ENCODE results near the gene MADD. TPM values are rescaled to one million over a fixed set of nuclear protein-coding genes. Genes with fewer than 3 reads are reported as not detected.

MADD gene
- total and polyA plus RNA-seq, 10 of the 15 experiments (the other 5 are each of a cell fraction or from before 2014, with no cell fraction given) = 0.47 to 35.4 (median 17.6) TPM

DNA sequence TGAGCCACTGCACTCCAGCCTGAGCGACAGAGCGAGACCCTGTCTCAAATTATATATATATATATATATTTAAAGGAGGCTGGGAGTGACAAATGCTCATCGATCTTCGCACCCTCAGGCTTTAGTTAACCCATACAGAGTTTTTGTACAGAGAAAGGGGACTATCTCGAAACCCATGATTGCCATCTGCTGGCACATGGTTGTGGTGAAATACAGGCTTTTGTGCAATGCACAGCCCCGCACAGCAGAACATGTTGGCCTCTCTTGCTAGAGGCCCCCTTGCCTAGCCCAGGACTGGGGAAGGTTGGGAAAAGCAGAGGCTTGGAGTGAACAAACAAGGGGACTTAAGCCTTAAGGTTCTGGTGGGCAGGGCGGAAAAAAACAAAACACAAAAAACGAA, 78.9 kb downstream of the MADD start:
- no TSS peak for BruUV-seq (replicated peaks)
- in situ Hi-C loops (cut with MboI) (no loop called here), intact Hi-C loops (cut with micrococcal nuclease; ENCODE audit: unreplicated experiment) (loop anchor here (5.0 kb wide), 1 partner anchor 172 kb away; the partner anchor contains the start of gene ARFGAP2)
- peak; percentile 66 for ATAC-seq
- H3K4me3 ChIP-seq = no peak overlapping the region
- TF ChIP-seq RAD21 (IDR thresholded peaks at IDR 0.05; ENCODE audit: insufficient read depth, low read depth, low read length) (peak; percentile 55), CHD4 (IDR thresholded peaks at IDR 0.05) (no peak), RFX5 (IDR thresholded peaks at IDR 0.05; ENCODE audit: low read depth, low read length) (no peak), HDAC6 (IDR thresholded peaks at IDR 0.05; ENCODE audit: unreplicated experiment) (no peak), SUZ12 (IDR thresholded peaks at IDR 0.05; ENCODE audit: unreplicated experiment) (no peak), MEF2A (IDR thresholded peaks at IDR 0.05; ENCODE audit: insufficient read depth, low read depth, low read length) (no peak), CEBPB (IDR thresholded peaks at IDR 0.05; ENCODE audit: borderline replicate concordance in 1 of 2, low read depth in 2 of 2, low read length in 2 of 2) (no peak), MXI1 (IDR thresholded peaks at IDR 0.05; ENCODE audit: low read depth, low read length) (no peak), RUNX3 (IDR thresholded peaks at IDR 0.05; ENCODE audit: low read length) (peak; percentile 28; the same call in 1 of the 2 replicates)
- TF ChIP-seq, protein P1, sequence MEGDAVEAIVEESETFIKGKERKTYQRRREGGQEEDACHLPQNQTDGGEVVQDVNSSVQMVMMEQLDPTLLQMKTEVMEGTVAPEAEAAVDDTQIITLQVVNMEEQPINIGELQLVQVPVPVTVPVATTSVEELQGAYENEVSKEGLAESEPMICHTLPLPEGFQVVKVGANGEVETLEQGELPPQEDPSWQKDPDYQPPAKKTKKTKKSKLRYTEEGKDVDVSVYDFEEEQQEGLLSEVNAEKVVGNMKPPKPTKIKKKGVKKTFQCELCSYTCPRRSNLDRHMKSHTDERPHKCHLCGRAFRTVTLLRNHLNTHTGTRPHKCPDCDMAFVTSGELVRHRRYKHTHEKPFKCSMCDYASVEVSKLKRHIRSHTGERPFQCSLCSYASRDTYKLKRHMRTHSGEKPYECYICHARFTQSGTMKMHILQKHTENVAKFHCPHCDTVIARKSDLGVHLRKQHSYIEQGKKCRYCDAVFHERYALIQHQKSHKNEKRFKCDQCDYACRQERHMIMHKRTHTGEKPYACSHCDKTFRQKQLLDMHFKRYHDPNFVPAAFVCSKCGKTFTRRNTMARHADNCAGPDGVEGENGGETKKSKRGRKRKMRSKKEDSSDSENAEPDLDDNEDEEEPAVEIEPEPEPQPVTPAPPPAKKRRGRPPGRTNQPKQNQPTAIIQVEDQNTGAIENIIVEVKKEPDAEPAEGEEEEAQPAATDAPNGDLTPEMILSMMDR (IDR thresholded peaks at IDR 0.05 in 2 of 3, conservative IDR thresholded peaks at IDR 0.05 in 1 of 3; ENCODE audit: control insufficient read depth in 2 of 3, extremely low read depth in 1 of 3, insufficient read depth in 1 of 3, low read depth in 3 of 3, low read length in 3 of 3) = peak; percentile 25 to 36 (median 30); a peak in 3 of 6 replicates
- TF ChIP-seq, protein P2, sequence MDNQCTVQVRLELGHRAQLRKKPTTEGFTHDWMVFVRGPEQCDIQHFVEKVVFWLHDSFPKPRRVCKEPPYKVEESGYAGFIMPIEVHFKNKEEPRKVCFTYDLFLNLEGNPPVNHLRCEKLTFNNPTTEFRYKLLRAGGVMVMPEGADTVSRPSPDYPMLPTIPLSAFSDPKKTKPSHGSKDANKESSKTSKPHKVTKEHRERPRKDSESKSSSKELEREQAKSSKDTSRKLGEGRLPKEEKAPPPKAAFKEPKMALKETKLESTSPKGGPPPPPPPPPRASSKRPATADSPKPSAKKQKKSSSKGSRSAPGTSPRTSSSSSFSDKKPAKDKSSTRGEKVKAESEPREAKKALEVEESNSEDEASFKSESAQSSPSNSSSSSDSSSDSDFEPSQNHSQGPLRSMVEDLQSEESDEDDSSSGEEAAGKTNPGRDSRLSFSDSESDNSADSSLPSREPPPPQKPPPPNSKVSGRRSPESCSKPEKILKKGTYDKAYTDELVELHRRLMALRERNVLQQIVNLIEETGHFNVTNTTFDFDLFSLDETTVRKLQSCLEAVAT (IDR thresholded peaks at IDR 0.05) = no peak
- TF ChIP-seq, protein P3, sequence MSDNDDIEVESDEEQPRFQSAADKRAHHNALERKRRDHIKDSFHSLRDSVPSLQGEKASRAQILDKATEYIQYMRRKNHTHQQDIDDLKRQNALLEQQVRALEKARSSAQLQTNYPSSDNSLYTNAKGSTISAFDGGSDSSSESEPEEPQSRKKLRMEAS (IDR thresholded peaks at IDR 0.05; ENCODE audit: low read depth, low read length) = no peak
- ChIA-PET SMC1A (ENCODE audit: uncharacterized antibody, unreplicated experiment) (interaction anchor here (0.5 to 1.0 kb wide), 2 partner anchors 19 to 64 kb away, joined by 3 read pairs; no protein-coding TSS in a partner anchor), RAD21 (ENCODE audit: unreplicated experiment) (no interaction called here), POLR2A (no interaction called here), CTCF (interaction anchor here (0.6 to 1.5 kb wide), 4 partner anchors 28 to 171 kb away, joined by 3 read pairs; no protein-coding TSS in a partner anchor)
- H3K4me1 ChIP-seq (ENCODE audit: control insufficient read depth, insufficient read depth, low read length) = no peaks in the 10 kb centered on the region
- no peak overlapping the region for H3K4me2 ChIP-seq (ENCODE audit: control insufficient read depth, insufficient read depth)
- H3K36me3 ChIP-seq (ENCODE audit: control insufficient read depth in 2 of 2, insufficient read depth in 2 of 2, low read length in 1 of 2) = no peaks in the 10 kb centered on the region
- H3K9ac ChIP-seq (ENCODE audit: control insufficient read depth, insufficient read depth, low read length) = no peak overlapping the region
- no peak overlapping the region for H2AFZ ChIP-seq (ENCODE audit: control insufficient read depth, low read depth, low read length)
- WGBS (ENCODE audit: insufficient coverage, insufficient replicate concordance, low lambda C conversion rate, missing lambda C conversion rate) = 49% methylated on average over 7 of the region's 8 CpGs
- no peaks in the 10 kb centered on the region for H3K9me3 ChIP-seq (replicated peaks; ENCODE audit: control insufficient read depth, insufficient read depth, low read length)
- no peaks in the 10 kb centered on the region for H3K79me2 ChIP-seq (ENCODE audit: control insufficient read depth, insufficient read depth, low read length)
- no peak overlapping the region for H3K27ac ChIP-seq (ENCODE audit: control insufficient read depth, insufficient read depth)
- FAIRE-seq = no peak
- no peak for DNase-seq (ENCODE audit: low read depth, low spot score)
- no peaks in the 10 kb centered on the region; a peak in 1 of 4 replicates for H3K27me3 ChIP-seq (replicated peaks in 1 of 2; ENCODE audit: control insufficient read depth in 2 of 2, insufficient read depth in 2 of 2, low read length in 1 of 2)
- H4K20me1 ChIP-seq (ENCODE audit: control insufficient read depth, insufficient read depth) = no peaks in the 10 kb centered on the region

Measured in GM12878 (cell line).